Measurements from ENCODE around the gene ECM2.

ECM2 gene

DNA sequence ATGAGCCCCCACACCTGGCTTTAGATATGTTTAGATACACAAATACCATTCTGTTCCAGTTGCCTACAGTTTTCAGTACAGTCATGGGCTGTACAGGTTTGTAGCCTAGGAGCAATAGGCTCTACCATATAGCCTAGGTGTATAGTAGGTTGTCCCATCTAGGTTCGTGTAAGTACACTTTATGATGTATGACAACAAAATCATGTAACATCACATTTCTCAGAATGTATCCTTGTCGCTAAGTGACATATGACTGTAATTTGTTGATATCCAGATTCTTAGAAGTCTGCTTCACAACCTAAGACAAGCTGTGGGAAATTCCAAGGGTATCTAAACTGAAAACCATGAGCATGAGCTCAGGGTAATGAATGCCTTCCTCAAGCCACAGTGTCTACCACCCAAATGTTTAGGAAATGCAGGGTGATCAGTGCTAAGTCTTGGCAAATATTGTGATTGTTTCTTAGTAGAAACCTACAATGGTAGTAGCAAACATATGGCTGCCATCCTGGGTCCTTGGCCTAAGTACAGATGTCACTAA is 8.4 kb downstream of the ECM2 start:
- DNase-seq = no peak

DNA sequence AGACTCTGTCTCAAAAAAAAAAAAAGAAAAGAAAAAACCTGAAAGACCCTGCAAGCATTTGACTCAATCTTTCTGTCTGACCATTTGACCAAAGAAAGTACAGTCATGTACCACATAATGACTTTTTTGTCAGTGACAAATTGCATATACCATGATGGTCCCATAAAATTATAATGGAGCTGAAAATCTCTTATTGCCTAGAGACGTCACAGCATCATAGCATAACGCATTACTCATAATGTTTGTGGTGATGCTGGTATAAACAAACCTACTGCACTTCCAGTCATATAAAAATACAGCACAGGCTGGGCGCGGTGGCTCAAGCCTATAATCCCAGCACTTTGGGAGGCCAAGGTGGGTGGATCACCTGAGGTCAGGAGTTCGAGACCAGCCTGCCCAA is 10.5 kb downstream of the ECM2 start:
- DNase-seq = no peak

DNA sequence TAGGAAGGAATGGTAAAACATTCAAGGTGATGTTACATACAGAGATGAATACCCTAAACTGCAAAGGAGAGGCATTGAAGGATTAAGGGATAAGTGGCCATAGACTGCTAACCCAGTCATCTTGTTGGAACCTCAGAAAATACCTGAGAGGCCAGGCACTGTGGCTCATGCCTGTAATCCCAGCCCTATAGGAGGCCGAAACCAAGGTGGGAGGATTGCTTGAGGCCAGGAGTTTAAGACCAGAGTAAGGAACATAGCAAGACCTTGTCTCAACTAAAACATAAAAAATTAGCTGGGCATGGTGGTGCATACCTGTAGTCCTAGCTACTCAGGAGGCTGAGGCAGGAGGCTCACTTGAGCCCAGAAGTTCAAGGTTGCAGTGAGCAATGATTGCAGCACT is 10.9 kb downstream of the ECM2 start:
- DNase-seq = no peak

DNA sequence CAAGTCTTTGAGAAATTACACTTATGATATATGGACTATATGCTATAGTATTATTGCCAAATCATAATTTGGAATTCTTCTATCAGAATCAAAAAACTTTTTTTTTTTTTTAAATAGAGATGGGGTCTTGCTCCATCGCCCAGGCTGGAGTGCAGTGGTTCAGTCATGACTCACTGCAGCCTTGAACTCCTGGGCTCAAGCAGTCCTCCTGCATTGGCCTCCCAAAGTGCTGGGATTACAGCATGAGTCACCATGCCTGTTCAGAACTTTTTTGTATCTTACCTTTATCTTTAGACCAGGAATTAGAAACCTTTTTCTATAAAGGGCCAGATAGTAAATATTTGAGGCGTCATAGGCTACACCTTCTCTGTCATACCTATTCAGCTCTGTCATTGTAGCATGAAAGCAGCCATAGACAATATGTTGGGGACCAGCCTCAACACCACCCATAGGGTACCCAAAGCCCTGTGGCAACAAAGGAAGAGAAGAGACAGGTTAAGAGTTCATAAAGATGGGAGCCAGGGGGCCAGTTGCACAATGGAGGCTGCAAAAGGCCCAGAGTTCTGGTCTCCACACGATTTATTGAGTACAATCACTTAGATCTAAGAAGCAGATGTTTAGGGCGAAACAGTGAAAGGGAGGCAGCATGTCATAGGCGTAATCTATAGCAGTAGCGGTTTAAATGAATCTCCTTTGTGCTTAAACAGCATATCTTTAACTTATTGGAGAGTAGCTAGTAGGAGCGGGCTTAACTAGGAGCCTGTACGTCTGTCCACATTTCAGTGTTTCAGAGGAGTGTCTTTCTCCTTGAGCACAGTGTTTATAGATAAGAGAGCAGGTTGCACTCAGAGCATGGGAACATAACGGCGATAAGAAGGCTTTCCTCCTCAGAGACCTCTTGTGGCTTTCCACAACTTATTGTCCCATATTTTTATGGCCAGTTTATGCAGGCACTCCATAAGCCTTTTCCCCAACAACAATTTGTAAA is 12.5 kb downstream of the ECM2 start:
- no peak for DNase-seq

DNA sequence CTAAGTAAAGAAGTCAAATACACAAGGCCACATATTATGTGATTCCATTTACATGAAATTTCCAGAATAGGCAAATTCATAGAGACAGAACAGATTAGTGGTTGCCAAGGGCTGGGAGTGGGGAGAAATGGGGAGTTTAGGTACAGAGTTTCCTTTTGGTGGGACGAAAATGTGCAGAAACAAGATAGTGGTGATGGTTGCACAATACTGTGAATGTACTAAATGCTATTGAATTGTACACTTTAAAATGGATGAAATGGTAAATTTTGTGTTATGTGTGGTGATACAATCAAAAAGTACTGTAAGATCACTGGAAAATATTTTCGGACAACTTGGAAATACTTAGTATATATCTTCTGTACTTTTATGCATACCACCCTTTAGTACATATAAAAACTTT is 15.0 kb downstream of the ECM2 start:
- no peak for DNase-seq

DNA sequence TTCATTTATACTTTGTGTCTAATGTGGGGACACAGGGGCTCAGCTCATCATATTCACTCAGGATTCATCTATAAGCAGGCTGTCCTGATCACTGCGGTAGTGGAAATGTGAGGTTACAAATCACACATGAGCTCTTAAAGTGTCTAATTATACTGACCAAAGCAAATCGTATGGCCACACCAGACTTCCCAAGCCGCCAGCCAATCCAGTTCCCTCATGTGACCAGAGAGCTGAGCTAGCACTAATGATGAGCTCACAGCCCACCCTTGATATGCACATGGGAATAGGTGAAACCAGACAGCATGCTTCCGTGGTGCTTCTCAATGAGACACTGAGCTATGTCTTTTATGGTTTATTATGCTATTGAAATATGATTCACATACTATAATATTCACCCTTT is 17.6 kb downstream of the ECM2 start:
- DNase-seq = no peak

DNA sequence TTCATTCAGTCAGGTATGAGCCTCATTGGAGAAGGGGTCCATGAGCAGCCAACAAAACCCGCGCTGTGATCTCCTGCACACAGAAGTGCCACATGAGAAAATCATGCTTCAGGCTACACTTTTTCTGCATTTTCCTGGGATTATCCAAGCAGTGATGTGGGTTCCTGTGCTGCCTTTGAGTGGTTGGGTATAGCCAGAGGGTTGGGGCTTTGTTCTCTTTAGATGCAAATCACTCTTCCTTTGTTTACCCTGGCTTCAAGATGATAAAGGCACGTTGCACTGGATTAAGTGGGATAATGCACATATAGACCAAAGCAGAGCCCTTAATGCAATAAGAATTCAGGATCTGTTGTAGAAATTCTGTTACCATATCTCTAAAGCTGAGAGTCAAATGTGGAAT is 18.7 kb downstream of the ECM2 start:
- no peak for DNase-seq

DNA sequence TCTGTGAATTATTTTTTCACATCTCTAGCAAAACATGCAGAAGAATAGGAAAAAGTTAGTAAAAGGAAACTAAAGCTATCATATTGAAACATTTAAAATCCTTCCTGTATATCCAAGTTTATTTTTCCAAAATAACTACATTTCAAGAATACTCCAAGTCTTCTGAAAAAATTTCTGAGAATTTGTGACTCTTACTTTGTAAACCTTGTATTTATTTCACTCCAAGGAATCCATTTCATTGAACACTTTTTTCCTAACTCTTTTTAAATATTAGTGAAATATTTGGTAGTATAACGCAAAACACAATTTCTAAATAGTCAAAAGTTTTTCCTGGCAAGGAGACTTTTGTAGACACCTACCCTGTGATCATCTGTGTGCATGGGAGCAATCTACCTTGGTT is 19.3 kb downstream of the ECM2 start:
- no peak for DNase-seq

DNA sequence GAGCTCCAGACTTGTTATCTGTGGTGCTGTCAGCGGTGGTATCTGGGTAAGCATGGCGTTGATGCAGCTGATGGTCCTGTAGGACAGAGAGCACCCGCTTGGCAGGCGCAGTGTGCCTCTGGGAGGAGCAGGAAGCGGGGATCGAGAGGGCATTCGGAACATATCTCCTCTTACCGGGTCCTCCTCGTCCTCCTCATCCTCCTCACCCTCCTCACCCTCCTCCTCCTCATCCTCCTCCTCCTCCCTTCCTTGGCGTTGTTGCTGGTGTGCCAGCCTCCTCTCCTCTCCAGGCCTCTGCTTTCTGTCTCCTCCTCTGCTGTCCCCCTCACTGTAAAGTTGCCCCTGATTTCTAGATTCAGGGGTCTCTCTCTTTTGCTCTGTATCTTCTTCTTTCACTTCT is 21.2 kb downstream of the ECM2 start:
- DNase-seq = no peak

DNA sequence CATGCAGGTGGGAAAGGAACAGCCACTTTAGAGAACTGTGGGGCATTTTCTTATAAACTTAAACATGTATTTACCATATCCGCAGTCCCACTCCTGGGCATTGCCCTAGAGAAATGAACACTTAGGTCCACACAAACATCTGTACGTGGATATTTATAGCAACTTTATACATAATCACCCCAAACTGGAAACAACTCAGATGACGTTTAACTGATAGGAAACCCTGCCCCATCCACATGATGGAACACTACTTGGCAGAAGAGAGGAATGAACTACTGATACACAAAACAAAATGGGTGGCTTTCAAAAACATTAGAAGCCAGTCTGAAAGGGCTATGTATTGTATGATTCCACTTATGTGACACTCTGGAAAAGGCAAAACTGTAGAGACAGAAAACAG is 22.4 kb downstream of the ECM2 start:
- no peak for DNase-seq

DNA sequence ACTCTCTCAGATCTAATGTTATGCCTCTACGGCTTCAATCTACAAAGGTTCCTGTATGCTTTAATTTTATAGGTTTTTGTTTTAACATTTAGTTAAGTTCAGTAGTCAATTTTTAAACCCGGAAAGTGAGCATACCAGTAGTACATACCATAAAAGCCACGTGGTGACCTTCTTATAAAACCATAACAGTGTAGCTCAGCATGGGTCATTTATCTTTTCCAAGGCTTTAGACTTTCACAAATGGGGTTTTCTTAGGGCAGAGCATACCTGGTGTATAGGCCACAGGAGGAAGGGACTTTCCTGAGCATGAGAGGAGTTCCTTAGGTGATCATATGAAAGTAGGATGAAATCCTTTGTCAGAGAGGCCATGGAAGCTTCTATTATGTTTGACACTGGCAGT is 23.2 kb downstream of the ECM2 start:
- DNase-seq = no peak

DNA sequence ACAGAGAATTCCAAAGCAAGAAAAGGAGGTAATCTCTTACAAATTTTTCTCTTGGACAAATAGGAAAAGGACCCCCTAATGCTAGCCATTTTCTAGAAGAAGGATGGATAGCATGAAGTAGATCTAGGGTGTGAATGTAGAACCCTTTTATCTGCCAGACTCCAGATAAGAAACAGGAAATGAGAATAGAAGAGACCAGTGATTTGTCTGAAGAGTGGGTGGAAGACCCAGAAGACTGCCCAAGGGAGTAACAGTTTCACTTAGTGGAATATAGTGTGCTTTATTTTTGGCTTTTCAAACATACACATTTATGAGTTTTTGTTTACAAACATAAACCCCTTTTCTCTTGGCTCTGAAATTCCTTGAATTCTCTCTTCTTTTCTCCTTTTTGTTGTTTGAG is 25.0 kb downstream of the ECM2 start:
- DNase-seq = no peak

DNA sequence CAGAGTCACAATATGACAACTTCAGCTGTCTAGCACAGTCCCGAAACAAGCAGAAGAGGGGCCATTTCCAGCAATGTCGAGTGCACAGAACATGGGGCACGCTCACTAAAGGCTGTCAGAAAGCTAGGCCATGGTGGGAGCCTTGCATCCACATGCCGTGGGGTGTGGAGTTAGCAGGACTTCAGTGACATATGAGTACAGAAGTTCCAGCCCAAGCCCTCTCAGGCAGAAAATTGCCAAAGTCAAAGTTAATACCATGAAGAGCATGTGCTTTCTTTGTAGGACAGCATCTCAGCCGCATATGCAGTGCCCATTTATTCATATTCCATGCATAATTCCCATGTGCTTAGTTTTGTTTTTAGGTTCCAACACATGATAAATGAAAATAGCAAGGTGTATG is 26.7 kb downstream of the ECM2 start:
- DNase-seq = no peak

DNA sequence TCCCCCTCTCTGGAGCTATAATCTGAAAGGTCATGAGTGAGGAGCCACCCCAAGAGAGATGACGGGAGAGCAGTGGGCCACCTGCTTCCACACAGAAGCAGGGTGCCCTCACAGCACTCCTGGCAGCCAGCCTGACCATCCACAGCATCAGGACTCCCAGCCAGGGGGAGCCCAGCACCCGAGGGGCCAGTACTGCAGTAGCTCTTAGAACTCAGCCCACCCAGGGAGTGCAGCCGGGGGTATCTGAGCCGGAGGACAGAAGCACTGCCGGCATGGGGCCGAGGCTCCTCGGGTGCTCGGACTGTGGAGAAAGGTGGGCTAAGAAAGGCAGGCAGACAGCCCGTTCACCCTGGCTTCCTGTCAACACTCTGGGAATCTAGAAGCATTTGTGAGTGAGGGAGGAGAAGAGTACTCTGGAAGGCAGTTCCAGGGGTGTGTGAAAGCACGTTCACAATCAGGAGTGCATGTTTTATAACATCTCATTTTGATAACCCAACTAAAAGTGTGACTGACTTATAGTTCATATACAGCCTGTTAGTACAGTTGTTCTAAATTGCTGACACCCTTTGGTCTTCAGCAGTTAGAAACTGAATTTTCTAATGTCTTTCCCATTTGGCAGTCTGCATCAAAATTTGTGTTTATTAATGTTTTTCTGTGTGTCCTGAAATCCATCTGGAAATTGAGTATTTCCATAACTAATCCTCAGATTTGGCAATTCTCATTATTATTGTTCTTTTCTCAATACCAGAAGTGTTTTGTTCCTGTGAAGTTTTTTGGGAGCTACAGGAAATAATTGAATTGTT is 27.6 kb downstream of the ECM2 start:
- no peak for DNase-seq

DNA sequence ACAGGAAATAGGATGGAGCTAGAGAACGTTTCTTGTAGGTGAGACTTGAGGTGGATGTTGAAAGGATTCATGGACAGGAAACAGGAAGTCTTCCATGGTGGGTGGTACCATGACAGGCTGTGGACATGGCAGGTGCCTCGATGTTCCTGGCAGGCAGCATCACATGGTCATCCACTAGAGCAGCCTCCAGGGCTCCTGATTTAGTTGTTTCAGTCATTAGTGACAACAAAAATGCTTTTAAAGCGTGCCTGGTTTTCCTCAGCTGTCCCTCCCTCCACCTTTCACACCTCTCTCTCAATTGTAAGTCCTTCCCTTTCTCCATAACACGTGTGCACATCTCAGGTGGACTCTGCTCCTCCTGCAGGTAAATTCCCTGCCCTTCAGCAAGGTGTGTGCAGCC is 28.3 kb downstream of the ECM2 start:
- DNase-seq = no peak

DNA sequence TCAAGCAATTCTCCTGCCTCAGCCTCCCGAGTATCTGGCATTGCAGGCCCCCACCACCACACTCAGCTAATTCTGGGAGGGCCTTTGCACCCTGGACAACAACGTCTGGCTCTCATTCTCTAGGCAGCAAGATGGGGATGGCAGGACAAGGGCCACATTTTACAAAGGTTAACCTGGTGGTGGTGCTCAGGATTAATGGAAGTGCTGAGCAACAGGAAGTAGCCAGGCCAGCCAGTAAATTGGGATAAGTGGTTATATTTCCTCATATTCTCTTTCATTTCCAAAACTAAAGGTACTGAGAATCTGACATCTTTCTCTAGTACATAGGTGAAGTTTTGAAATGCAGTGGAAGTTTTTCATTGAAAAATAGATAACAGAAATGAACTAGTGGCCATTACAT is 28.8 kb downstream of the ECM2 start:
- DNase-seq = no peak

DNA sequence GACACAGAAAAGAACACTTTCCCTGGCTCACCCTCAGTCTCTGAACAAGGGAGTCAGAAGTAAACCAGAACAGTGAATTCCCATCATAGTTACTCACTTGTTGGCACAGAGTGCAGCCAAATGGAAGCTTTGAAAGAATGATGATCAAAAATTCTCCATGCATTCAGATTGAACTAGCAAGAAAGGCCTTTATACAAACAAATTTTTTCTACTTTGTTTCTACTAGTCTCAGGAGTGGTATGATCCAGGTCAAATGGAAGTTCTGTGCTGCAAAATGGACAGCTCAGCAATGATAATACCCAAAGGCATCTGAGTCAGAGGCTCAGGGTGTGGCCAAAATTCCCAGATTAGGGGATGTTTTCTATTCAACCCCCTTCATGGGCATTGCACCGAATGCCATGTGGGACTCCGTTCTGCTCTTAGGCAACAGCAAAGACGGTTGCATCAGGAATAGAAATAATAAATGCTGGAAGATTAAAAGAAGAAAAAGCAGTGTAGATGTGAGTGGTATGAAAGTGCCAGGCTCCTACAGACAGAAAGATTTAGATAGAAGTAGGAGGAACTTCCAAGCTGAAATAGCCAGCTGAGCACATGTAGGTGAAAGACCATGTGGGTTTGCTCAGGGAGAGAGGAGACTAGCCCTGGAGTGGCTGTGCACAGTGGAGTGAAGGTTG is 29.5 kb downstream of the ECM2 start:
- DNase-seq = no peak

DNA sequence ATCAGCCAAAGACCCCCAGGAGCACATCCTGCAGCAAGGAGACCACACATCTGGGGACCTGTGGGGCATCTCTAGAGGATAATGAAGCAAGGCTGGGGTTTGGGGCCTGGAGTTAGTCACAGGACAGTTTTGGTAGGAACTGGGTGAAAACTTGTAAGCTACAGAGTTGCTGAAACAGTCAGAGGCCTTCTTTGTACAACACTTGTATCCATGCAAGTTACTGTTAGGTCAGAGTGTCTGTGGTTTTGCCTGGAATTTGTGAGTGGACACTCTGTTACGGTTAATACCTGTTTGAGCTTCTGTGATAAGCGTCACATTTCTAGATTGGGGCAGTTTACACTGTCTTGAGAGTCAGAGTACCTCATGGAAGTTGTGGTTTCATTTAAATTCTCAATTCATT is 30.9 kb downstream of the ECM2 start:
- no peak for DNase-seq

DNA sequence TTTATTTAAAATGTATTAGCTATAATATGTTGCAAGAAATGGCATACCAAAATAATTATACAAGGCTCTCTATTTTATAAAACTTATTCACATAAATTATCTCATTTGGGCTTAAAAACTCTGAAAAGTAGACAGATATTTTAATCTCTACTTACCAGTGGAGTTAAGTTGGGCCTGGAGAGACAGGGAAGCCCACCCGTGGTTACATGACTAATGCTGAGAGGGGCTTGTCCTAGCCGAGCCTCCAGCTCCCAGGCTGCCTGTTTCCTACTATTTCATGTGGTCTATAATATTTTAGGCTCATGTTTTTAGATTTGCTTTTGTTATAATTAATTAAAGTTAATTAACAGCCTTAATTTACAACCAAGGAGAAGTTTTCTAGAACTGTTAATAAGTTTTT is 32.6 kb downstream of the ECM2 start:
- no peak for DNase-seq

DNA sequence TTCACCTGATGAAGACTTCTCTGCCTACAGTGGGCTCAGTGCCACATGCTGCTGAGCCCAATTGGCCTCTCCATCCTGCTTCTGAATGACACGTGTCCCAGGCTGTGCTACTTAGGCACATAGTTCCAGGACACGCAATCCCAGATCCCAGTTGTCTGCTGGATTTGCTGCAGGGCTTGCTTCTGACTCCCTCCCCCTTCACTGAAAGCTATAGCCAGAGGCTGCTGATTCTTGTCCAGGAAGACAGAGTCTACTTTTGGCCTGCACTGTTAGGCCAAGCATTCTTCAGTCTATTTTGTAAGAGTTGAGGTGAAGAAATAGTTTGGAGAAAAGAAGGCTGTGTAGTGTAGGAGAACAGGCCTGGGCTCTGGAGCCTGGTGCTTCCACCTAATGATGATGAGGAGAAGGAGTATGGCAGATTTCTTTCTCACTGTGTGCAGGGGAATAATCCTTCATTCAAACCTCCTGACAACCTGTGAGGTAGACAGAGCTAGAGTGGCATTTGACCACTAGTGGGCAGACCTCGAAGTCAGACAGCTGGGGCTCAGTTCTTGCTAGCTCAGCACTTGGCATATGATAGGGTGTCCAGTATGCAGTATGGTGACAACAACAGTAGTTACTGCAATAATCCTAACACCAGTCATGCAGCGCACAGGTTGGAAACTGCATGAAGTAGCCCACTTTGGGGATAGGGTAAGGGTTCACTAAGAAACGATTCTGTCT is 34.0 kb downstream of the ECM2 start:
- DNase-seq = no peak

DNA sequence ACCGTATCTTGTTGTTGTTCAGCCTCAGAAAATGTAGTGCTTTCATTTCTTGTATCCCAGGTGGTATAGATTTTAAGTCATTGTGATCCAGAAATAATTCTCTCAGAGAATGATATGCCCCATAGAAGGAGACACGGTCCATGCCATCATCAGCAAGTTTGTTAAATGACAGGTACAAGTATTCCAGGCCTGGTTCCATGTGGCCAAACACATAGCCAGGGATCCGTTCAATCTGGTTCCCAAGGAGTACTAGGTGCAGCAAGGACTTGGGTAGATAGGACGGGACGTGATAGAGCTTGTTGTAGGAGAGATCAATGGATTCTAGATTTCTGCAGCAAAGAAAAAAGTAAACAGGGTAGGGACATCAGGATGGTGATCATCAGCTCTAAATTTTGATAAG is 35.1 kb downstream of the ECM2 start:
- no peak for DNase-seq

DNA sequence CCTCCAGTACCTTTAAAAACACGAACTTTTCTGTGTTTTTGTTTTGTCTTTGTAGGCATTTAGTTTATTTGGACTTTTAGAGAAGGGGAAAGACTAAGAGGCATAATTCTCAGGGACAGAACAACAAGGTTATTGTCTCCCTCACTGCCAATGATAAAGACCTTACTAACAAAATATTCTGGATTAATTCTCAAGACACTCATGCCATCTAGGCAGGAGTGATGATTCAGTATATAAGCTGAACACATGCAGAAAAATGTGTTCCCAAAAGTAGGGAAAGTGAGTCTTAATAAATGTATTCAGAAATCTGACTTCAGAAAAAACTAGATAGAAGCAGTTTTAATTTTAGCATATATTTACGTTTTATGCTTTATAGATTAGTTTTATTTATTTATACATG is 36.1 kb downstream of the ECM2 start:
- DNase-seq = no peak

Measured in CD4-positive, alpha-beta T cell treated with Interleukin-10 for 1 hour (primary cell).